ENCODE data around the gene FAM131B.

- no peak for TF ChIP-seq CTCF (IDR thresholded peaks at IDR 0.05; ENCODE audit: low read depth, low read length, poor library complexity, severe bottlenecking)
- TF ChIP-seq EZH2phosphoT487 (IDR thresholded peaks at IDR 0.05; ENCODE audit: borderline replicate concordance, low read length) = no peak
These were observed 3.9 kb downstream of the FAM131B start for GRCh38 chr7:143358626-143359025.

Measured in DOHH2 (cell line).